GM12878 (cell line): ENCODE results near the gene ICAM4. TPM values are rescaled to one million over a fixed set of nuclear protein-coding genes. Genes with fewer than 3 reads are reported as not detected.

Experiments used
- ATAC-seq: fragments of 200-7000 bp; cut with Tn5 transposase; 3 replicates; pipeline ENCODE4 v1.9.1; 2020; ENCODE audit warnings: mild to moderate bottlenecking, moderate library complexity
- BruUV-seq: library from RNA; stranded (reverse); fragments of 400-500 nt; replicated peaks from 2 replicates; lab custom pipeline; 2021; lab: Mats Ljungman, UMichigan
- CTCF ChIA-PET: fragments of 300-600 bp; sonication (Branson Sonifier 250); formaldehyde crosslinking; extraction: SDS; loops from one replicate; lab custom pipeline; 2021; ENCODE audit warnings: inconsistent platforms; lab: Yijun Ruan, JAX
- POLR2A ChIA-PET: fragments of 350-600 bp; formaldehyde crosslinking; extraction: SDS; loops from one replicate; lab custom pipeline; 2021; ENCODE audit warnings: inconsistent platforms; lab: Charles Lee
- RAD21 ChIA-PET: fragments of 300-600 bp; sonication (Branson Sonifier 250); formaldehyde crosslinking; loops from one replicate; lab custom pipeline; 2023; ENCODE audit warnings: antibody characterized with exemption; ENCODE audit not compliant: unreplicated experiment; lab: Charles Lee
- SMC1A ChIA-PET: fragments of 300-600 bp; sonication (Branson Sonifier 250); formaldehyde crosslinking; loops from one replicate; lab custom pipeline; 2023; ENCODE audit not compliant: unreplicated experiment, uncharacterized antibody; lab: Charles Lee
- DNase-seq: peaks from one replicate; pipeline ENCODE4 v3.0.0-alpha.2; 2011; ENCODE audit warnings: low read depth, low spot score
- FAIRE-seq: peaks from 3 replicates; lab custom pipeline; 2011; peaks lifted over from hg19 to GRCh38; lab: Jason Lieb, UNC
- H2AFZ ChIP-seq: 2 replicates; pipeline ENCODE4 v1.6.0; 2011; ENCODE audit warnings: low read depth, low read length, control low read depth; ENCODE audit not compliant: control insufficient read depth
- H3K27ac ChIP-seq: 2 replicates; pipeline ENCODE4 v1.5.1; 2011; ENCODE audit warnings: control low read depth; ENCODE audit not compliant: control insufficient read depth, insufficient read depth
- H3K27me3 ChIP-seq, 2 experiments: replicated peaks in 1 of 2; 2 replicates each; pipeline versions ENCODE4 v1.6.0 to v1.6.1; 2011; ENCODE audit warnings: low read length in 1 of 2; ENCODE audit not compliant: control insufficient read depth in 2 of 2, insufficient read depth in 2 of 2
- H3K36me3 ChIP-seq, 2 experiments: 2 replicates each; pipeline ENCODE4 v1.5.1; 2011; ENCODE audit warnings: low read length in 1 of 2; ENCODE audit not compliant: control insufficient read depth in 2 of 2, insufficient read depth in 2 of 2
- H3K4me1 ChIP-seq: 2 replicates; pipeline ENCODE4 v1.6.1; 2011; ENCODE audit warnings: mild to moderate bottlenecking, low read length, moderate library complexity, mixed read lengths; ENCODE audit not compliant: control insufficient read depth, insufficient read depth
- H3K4me2 ChIP-seq: 2 replicates; pipeline ENCODE4 v1.6.0; 2011; ENCODE audit warnings: control low read depth; ENCODE audit not compliant: control insufficient read depth, insufficient read depth
- H3K4me3 ChIP-seq: fragments of 200-600 bp; sonication (generic); 2 replicates; pipeline ENCODE4 v1.5.1; 2016
- H3K79me2 ChIP-seq: 2 replicates; pipeline ENCODE4 v1.6.0; 2011; ENCODE audit warnings: low read length; ENCODE audit not compliant: control insufficient read depth, insufficient read depth
- H3K9ac ChIP-seq: 2 replicates; pipeline ENCODE4 v1.8.0; 2011; ENCODE audit warnings: low read length, control low read depth, mixed read lengths; ENCODE audit not compliant: control insufficient read depth, insufficient read depth
- H3K9me3 ChIP-seq: replicated peaks from 3 replicates; pipeline ENCODE4 v1.5.1; 2011; ENCODE audit warnings: mild to moderate bottlenecking, low read length; ENCODE audit not compliant: control insufficient read depth, insufficient read depth
- H4K20me1 ChIP-seq: 2 replicates; pipeline ENCODE4 v1.6.0; 2011; ENCODE audit not compliant: control insufficient read depth, insufficient read depth
- CBX5 ChIP-seq: sonication (generic); IDR thresholded peaks from 2 replicates; pipeline ENCODE4 v1.6.1; 2016; ENCODE audit warnings: low read depth, moderate library complexity, mild to moderate bottlenecking, inconsistent platforms
- CTCF ChIP-seq, 3 experiments: IDR thresholded peaks in 2 of 3; conservative IDR thresholded peaks in 1 of 3; 2 replicates each; pipeline ENCODE4 v1.5.1; 2011; ENCODE audit warnings: low read depth in 3 of 3, low read length in 3 of 3, mild to moderate bottlenecking in 3 of 3, control low read depth in 2 of 3, moderate library complexity in 2 of 3, inconsistent platforms in 1 of 3, mixed read lengths in 1 of 3; ENCODE audit not compliant: control insufficient read depth in 2 of 3, insufficient read depth in 1 of 3; ENCODE audit errors: extremely low read depth in 1 of 3
- FOXM1 ChIP-seq: IDR thresholded peaks from 2 replicates; pipeline ENCODE4 v1.6.1; 2012; ENCODE audit warnings: low read depth, mild to moderate bottlenecking, inconsistent platforms, low read length, moderate library complexity
- IKZF2 ChIP-seq, 2 experiments: fragments of 450-650 bp; IDR thresholded peaks; 2 replicates each; pipeline ENCODE4 v1.6.1; 2017; ENCODE audit warnings: mild to moderate bottlenecking in 2 of 2, moderate library complexity in 2 of 2
- MTA2 ChIP-seq: fragments of 450-650 bp; IDR thresholded peaks from 2 replicates; pipeline ENCODE4 v1.6.1; 2016; ENCODE audit warnings: low read depth, mild to moderate bottlenecking, moderate library complexity
- MYC ChIP-seq: IDR thresholded peaks from 2 replicates; pipeline ENCODE4 v1.6.1; 2011; ENCODE audit warnings: mild to moderate bottlenecking, low read length, moderate library complexity, inconsistent platforms; ENCODE audit not compliant: insufficient read depth, insufficient replicate concordance, insufficient read length, severe bottlenecking
- PRDM15 ChIP-seq: fragments of 450-650 bp; formaldehyde crosslinking; IDR thresholded peaks from 2 replicates; pipeline ENCODE4 v1.4.0; 2020; ENCODE audit warnings: mild to moderate bottlenecking, moderate library complexity
- SPI1 ChIP-seq: IDR thresholded peaks from 2 replicates; pipeline ENCODE4 v1.6.1; 2011; ENCODE audit warnings: low read depth, mild to moderate bottlenecking, low read length, moderate library complexity, borderline replicate concordance; ENCODE audit not compliant: insufficient read depth
- TCF3 ChIP-seq: IDR thresholded peaks from 2 replicates; pipeline ENCODE4 v1.6.1; 2012; ENCODE audit warnings: low read depth, mild to moderate bottlenecking, low read length, borderline replicate concordance; ENCODE audit not compliant: insufficient read depth
- WGBS: methylation state at CpG from one replicate; pipeline ENCODE4 v1.1.6; 2016; ENCODE audit warnings: low lambda C conversion rate; ENCODE audit not compliant: insufficient replicate concordance, insufficient coverage; ENCODE audit errors: missing lambda C conversion rate; 5-methylcytosine and 5-hydroxymethylcytosine counted together
- in situ Hi-C: fragments of 300-500 bp; cut with MboI; formaldehyde crosslinking; loops from 9 replicates; pipeline ENCODE4 v1.14.3; 2018; ENCODE audit warnings: mixed read lengths
- intact Hi-C: fragments of 100-400 bp; cut with micrococcal nuclease; formaldehyde crosslinking; loops from one replicate; pipeline ENCODE4 v1.14.2; 2022; ENCODE audit not compliant: unreplicated experiment
- polyA plus RNA-seq, 11 experiments: library from polyadenylated mRNA; depleted of rRNA in 4 of 11; unstranded in 6 of 11; stranded (reverse) in 5 of 11; fragments of >200 nt; fragmentation: Nextera tagmentation in 4 of 11; fragmentation: Illumina TruSeq in 1 of 11; extraction: Ambion mirVana in 4 of 11; extraction: Trizol in 1 of 11; gene quantifications; 1 replicate in 1 of 11; 2 replicates in 10 of 11; pipeline versions ENCODE4 v1.2.1 to v1.2.3, GENCODE V29; 2011 to 2016; ENCODE audit warnings: inconsistent platforms in 2 of 11, missing spikeins in 2 of 11, low read depth in 1 of 11
- total RNA-seq, 4 experiments: library from RNA; depleted of rRNA in 3 of 4; stranded (reverse); fragments of >200 nt in 3 of 4; fragmentation: Illumina TruSeq in 1 of 4; extraction: Trizol in 1 of 4; gene quantifications; 2 replicates each; pipeline versions ENCODE4 v1.2.1 to v1.2.3, GENCODE V29; 2013 to 2021
- TF ChIP-seq, protein P1 (sequence below): IDR thresholded peaks from 2 replicates; pipeline ENCODE4 v1.6.1; 2011; ENCODE audit warnings: borderline replicate concordance, low read depth, mild to moderate bottlenecking, moderate library complexity, low read length; ENCODE audit not compliant: insufficient read depth, poor library complexity, severe bottlenecking

The ICAM4 gene
- total and polyA plus RNA-seq, 10 of the 15 experiments (the other 5 are each of a cell fraction or from before 2014, with no cell fraction given): 0.31 to 5.1 (median 1.7) TPM

DNA sequence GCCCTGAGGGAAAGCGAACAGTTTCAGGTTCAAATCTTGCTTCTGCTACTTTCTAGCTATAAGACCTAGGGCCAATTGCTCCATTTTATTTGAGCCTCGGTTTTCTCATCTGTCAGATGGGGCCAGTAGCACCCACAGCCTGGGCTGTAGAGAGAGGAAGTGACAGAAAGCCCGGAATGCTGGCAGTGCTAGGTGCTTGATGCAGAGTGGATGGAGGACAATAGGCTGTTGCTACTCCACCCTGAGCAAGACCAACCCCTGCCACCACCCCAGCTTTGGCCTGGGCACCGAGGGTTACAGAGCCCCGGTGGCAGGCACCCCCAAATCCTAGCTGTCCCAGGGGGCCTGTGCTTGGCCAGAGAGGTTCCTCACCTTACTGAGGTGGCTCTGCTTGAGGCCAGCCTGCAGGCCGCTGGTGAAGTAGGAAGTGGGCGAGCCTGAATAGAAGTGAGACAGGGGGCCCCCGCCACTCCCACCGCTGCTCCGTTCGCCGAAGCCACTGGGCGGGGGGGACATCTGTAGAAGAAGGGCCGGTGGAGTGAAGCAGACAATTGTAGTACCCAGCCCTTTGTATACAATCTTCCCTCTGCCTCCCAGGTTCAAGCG is 31.2 kb downstream of the ICAM4 start:
- Histone ChIP-seq H3K4me1 (peaks cover 5% of the 10 kb centered on the region), H2AFZ (no peak overlapping the region), H4K20me1 (no peaks in the 10 kb centered on the region), H3K4me2 (no peak overlapping the region), H3K36me3 (peaks cover 0 to 32% of the 10 kb centered on the region in 2 experiments; a peak in 3 of 4 replicates), H3K27me3 (no peaks in the 10 kb centered on the region), H3K9me3 (no peaks in the 10 kb centered on the region), H3K79me2 (peaks cover 6% of the 10 kb centered on the region), H3K4me3 (no peak overlapping the region), H3K9ac (no peak overlapping the region), H3K27ac (no peak overlapping the region)
- ChIA-PET POLR2A (no interaction called here), CTCF (interaction anchor here (0.6 kb wide), 1 partner anchor 18 kb away, joined by 3 read pairs; no protein-coding TSS in a partner anchor), SMC1A (no interaction called here), RAD21 (interaction anchor here (0.6 to 1.7 kb wide), 3 partner anchors 16 to 156 kb away, joined by 3 read pairs; partner anchors contain the start of gene RAVER1)
- no peak for TF ChIP-seq CBX5
- TF ChIP-seq, protein P1, sequence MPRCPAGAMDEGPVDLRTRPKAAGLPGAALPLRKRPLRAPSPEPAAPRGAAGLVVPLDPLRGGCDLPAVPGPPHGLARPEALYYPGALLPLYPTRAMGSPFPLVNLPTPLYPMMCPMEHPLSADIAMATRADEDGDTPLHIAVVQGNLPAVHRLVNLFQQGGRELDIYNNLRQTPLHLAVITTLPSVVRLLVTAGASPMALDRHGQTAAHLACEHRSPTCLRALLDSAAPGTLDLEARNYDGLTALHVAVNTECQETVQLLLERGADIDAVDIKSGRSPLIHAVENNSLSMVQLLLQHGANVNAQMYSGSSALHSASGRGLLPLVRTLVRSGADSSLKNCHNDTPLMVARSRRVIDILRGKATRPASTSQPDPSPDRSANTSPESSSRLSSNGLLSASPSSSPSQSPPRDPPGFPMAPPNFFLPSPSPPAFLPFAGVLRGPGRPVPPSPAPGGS: no peak
- TF ChIP-seq MYC: no peak
- TF ChIP-seq IKZF2 (IDR thresholded peaks at IDR 0.05): no peak
- no peak for TF ChIP-seq CTCF (IDR thresholded peaks at IDR 0.05 in 2 of 3, conservative IDR thresholded peaks at IDR 0.05 in 1 of 3; ENCODE audit: control insufficient read depth in 2 of 3, extremely low read depth in 1 of 3, insufficient read depth in 1 of 3, low read depth in 3 of 3, low read length in 3 of 3)
- no peak for TF ChIP-seq SPI1
- TF ChIP-seq TCF3: no peak
- no peak for TF ChIP-seq PRDM15
- no peak for TF ChIP-seq MTA2
- TF ChIP-seq FOXM1: no peak
- no TSS peak for BruUV-seq
- intact Hi-C loops: no loop called here
- no peak for ATAC-seq
- in situ Hi-C loops: no loop called here
- 86% methylated on average over 14 of the region's 15 CpGs for WGBS
- no peak for FAIRE-seq
- no peak for DNase-seq
